ENCODE data around the gene CCDC179.

Gene CCDC179

DNA sequence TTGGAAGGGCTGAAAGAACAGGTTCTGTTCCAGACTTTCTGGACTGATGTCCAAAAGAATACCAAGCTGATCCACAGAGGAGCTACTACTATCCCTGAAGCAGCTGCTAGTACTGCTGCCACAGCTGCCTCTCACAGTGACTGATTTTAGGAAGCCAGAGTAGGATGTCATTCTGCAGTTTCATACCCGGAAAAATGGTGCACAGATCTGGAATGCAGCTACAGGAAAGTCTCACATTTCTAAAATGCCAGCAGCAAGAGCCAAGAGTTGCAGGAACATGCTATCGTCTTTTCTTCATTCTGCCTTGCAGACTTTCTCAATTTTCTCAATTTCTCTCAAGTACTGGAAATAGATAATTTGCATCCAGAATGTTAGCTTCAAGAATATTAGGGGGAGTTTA lies 19.4 kb upstream of the CCDC179 start:
- DNase-seq (ENCODE audit: low read depth in 2 of 2) = peak; percentile 35 to 58
- no peak overlapping the region for H3K4me3 ChIP-seq (replicated peaks in 1 of 2; ENCODE audit: low read depth in 2 of 2, low read length in 2 of 2)
- TF ChIP-seq, protein P1, sequence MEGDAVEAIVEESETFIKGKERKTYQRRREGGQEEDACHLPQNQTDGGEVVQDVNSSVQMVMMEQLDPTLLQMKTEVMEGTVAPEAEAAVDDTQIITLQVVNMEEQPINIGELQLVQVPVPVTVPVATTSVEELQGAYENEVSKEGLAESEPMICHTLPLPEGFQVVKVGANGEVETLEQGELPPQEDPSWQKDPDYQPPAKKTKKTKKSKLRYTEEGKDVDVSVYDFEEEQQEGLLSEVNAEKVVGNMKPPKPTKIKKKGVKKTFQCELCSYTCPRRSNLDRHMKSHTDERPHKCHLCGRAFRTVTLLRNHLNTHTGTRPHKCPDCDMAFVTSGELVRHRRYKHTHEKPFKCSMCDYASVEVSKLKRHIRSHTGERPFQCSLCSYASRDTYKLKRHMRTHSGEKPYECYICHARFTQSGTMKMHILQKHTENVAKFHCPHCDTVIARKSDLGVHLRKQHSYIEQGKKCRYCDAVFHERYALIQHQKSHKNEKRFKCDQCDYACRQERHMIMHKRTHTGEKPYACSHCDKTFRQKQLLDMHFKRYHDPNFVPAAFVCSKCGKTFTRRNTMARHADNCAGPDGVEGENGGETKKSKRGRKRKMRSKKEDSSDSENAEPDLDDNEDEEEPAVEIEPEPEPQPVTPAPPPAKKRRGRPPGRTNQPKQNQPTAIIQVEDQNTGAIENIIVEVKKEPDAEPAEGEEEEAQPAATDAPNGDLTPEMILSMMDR (IDR thresholded peaks at IDR 0.05; ENCODE audit: low read depth, low read length) = no peak

DNA sequence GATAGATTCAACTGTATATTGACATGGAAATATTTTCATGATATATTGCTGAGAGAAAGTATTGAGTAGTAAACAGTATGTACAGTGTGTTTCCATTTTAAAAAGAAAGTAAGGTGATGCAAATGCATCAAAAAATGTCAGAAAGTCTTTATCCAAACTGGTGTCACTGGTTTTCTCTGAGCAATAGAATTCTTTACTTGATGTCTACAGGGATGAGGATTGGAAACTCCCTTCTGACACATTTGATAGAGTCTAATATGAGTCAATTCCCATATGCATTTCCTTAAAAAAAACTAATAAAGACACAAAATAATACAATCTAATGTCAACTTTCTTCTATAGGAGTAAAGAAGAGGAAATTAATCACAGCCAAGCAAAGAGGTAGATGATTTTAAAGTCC lies 18.3 kb upstream of the CCDC179 start:
- DNase-seq (ENCODE audit: low read depth in 2 of 2) = peak in 1 of 2 donors; percentile 26
- H3K4me3 ChIP-seq (replicated peaks in 1 of 2; ENCODE audit: low read depth in 2 of 2, low read length in 2 of 2) = no peak overlapping the region
- TF ChIP-seq, protein P1 (IDR thresholded peaks at IDR 0.05; ENCODE audit: low read depth, low read length) = no peak

DNA sequence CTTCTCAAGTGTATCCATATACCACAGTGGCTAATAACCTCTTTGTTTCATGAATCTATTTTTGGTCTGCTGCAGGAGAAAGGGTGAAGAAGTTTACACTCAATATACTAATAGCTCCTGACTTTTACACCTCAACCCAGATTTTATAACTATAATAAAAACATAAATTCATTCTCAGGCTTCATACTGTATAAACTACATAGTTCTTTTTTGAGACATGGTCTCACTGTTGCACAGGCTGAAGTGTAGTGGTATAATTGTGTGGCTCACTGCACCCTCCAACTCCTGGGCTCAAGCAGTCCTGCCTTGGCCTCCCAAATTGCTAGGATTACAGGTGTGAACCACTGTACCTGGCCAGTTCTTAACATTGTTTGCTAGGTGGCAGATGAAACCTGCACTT lies 17.8 kb upstream of the CCDC179 start:
- TF ChIP-seq, protein P1 (IDR thresholded peaks at IDR 0.05; ENCODE audit: low read depth, low read length) = no peak
- DNase-seq (ENCODE audit: low read depth in 2 of 2) = no peak
- no peak overlapping the region for H3K4me3 ChIP-seq (replicated peaks in 1 of 2; ENCODE audit: low read depth in 2 of 2, low read length in 2 of 2)

DNA sequence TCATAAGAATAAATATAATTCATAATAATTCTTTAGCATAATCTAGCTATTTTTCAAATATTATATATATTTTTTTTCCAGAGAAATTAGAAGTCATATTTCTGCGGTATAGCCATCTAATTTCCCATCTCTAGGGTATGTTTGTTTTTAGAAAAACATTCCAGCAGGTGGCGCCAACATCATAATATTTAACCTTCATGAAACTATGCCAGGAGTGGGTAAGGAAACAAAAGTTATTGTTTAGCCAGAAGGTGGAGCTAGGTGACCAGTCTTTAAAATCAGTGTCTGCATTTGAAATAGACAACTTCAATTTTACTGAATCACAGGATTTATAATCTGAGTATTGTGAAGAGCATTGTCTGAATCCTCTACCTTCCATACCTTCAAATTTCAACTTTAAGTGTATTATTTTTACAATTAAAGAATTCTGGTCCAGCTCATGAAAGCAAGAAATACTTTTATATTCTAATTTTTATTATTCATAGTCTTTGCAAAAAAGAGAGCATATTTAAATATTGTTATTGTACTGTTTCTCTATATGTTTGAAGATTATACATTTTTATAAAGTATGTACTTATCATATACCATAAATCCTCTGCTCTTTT lies 15.7 kb upstream of the CCDC179 start:
- peak; percentile 90 to 92 for DNase-seq (ENCODE audit: low read depth in 2 of 2)
- TF ChIP-seq, protein P1 (IDR thresholded peaks at IDR 0.05; ENCODE audit: low read depth, low read length) = peak; percentile 60

DNA sequence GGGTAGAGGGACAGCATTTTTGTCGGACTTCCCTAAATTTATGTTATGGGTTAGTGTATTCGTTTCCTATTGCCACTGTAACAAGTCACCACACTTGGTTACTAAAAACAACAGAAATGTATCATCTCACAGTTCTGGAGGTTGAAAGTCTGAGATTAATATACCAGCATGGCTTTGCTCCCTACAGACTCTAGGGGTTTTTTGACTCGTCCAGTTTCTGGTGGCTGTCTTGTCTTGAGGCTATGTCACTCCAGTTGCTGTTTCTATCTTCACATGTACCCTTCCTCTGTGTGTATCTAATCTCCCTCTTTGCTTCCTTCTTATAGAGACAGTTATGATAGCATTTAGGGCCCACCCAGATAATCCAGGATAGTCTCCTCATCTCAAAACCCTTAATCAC lies 9.1 kb upstream of the CCDC179 start:
- no peak for DNase-seq (ENCODE audit: low read depth in 2 of 2)
- TF ChIP-seq, protein P1 (IDR thresholded peaks at IDR 0.05; ENCODE audit: low read depth, low read length) = no peak
- no peak overlapping the region for H3K4me3 ChIP-seq (replicated peaks in 1 of 2; ENCODE audit: low read depth in 2 of 2, low read length in 2 of 2)

More for the DNA sequence above, 15.7 kb upstream of the CCDC179 start:
- no peak overlapping the region for H3K4me3 ChIP-seq (replicated peaks in 1 of 2; ENCODE audit: low read depth in 2 of 2, low read length in 2 of 2)

DNA sequence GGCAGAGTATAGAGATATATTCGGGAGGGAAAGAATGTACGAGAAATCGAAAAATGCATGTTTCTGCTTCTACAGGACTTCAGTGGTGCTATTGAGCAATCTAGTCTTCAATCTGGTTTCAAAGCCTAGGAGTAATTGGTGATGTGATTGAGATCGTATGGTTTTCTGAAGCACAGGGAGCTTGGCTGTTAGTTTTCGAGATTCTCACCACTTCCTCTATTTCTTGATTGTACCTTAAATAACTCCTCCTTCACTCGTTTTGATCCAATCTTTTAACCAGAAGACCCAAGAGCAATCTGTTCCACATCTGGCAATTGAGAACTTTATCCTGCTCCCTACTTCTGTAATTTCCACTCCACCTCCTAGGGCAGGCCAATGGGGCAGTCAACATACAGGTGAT lies 518 bp downstream of the CCDC179 start:
- DNase-seq (ENCODE audit: low read depth in 2 of 2) = no peak
- H3K4me3 ChIP-seq (replicated peaks in 1 of 2; ENCODE audit: low read depth in 2 of 2, low read length in 2 of 2) = no peak overlapping the region
- TF ChIP-seq, protein P1 (IDR thresholded peaks at IDR 0.05; ENCODE audit: low read depth, low read length) = no peak

DNA sequence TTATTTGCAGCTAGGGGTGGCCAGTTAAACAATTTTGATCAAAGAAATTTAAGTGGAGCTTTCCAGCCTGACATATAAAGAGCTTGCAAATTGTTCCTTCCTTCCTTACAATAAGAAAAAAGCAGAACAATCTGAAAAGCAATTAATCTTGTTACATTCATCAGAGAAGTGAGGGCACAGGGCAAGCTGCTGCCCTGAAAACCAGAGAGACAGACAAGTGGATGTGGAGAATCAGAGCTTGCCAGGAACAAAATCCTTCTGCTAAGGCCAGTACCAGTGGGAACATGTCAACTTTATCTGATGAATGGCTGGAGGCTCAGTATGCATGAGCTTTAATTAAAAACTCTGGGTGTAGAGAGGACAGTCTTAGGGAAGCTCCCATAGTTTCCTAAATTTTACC lies 8.8 kb downstream of the CCDC179 start:
- no peak overlapping the region for H3K4me3 ChIP-seq (replicated peaks in 1 of 2; ENCODE audit: low read depth in 2 of 2, low read length in 2 of 2)
- no peak for DNase-seq (ENCODE audit: low read depth in 2 of 2)
- TF ChIP-seq, protein P1 (IDR thresholded peaks at IDR 0.05; ENCODE audit: low read depth, low read length) = no peak
